ENCODE measurements around the gene METTL24. TPM values are rescaled to one million over a fixed set of nuclear protein-coding genes. Genes with fewer than 3 reads are reported as not detected.

METTL24 gene
- total RNA-seq, 4 donors from 2014 or later = not detected

GRCh38 chr6:110331816-110332215 lies 26.3 kb downstream of the METTL24 start:
- TF ChIP-seq CTCF (IDR thresholded peaks at IDR 0.05 in 4 of 5, conservative IDR thresholded peaks at IDR 0.05 in 1 of 5) (no peak), POLR2A (IDR thresholded peaks at IDR 0.05) (no peak)
- no peak overlapping the region for H3K4me3 ChIP-seq
- no peak overlapping the region for H3K27ac ChIP-seq
- no peaks in the 10 kb centered on the region for H3K9me3 ChIP-seq
- ATAC-seq = no peak
- no peaks in the 10 kb centered on the region for H3K36me3 ChIP-seq
- intact Hi-C loops (cut with DNase I; ENCODE audit: low total_unique reads) = no loop called here
- in situ Hi-C loops (cut with MboI; ENCODE audit: low sequenced_read_pairs in 4 of 4) = no loop called here
- no peaks in the 10 kb centered on the region for H3K4me1 ChIP-seq
- no peak for DNase-seq
- no peaks in the 10 kb centered on the region for H3K27me3 ChIP-seq

- Histone ChIP-seq H3K27me3 (no peaks in the 10 kb centered on the region), H3K27ac (no peak overlapping the region), H3K9me3 (no peaks in the 10 kb centered on the region), H3K4me3 (no peak overlapping the region), H3K4me1 (no peaks in the 10 kb centered on the region), H3K36me3 (no peaks in the 10 kb centered on the region)
- intact Hi-C loops (cut with DNase I; ENCODE audit: low total_unique reads) (no loop called here), in situ Hi-C loops (cut with MboI; ENCODE audit: low sequenced_read_pairs in 4 of 4) (no loop called here)
- ATAC-seq (no peak), DNase-seq (no peak)
- TF ChIP-seq POLR2A (IDR thresholded peaks at IDR 0.05) (no peak), CTCF (IDR thresholded peaks at IDR 0.05 in 4 of 5, conservative IDR thresholded peaks at IDR 0.05 in 1 of 5) (no peak)
These were observed 26.8 kb downstream of the METTL24 start for GRCh38 chr6:110331390-110331789.

- Histone ChIP-seq H3K36me3 (no peaks in the 10 kb centered on the region), H3K9me3 (no peaks in the 10 kb centered on the region), H3K4me1 (no peaks in the 10 kb centered on the region), H3K27me3 (no peaks in the 10 kb centered on the region), H3K27ac (no peak overlapping the region), H3K4me3 (peak overlapping the region in 1 of 4 donors; percentile 1)
- no peak for ATAC-seq
- no peak for DNase-seq
- TF ChIP-seq CTCF (IDR thresholded peaks at IDR 0.05 in 4 of 5, conservative IDR thresholded peaks at IDR 0.05 in 1 of 5) (no peak), POLR2A (IDR thresholded peaks at IDR 0.05) (no peak)
- intact Hi-C loops (cut with DNase I; ENCODE audit: low total_unique reads) (no loop called here), in situ Hi-C loops (cut with MboI; ENCODE audit: low sequenced_read_pairs in 4 of 4) (no loop called here)
These were observed 28.3 kb downstream of the METTL24 start for GRCh38 chr6:110329714-110330436.

GRCh38 chr6:110329348-110329713 lies 28.8 kb downstream of the METTL24 start:
- Histone ChIP-seq H3K36me3 (no peaks in the 10 kb centered on the region), H3K27ac (no peak overlapping the region), H3K27me3 (no peaks in the 10 kb centered on the region), H3K4me3 (no peak overlapping the region), H3K9me3 (no peaks in the 10 kb centered on the region), H3K4me1 (no peaks in the 10 kb centered on the region)
- in situ Hi-C loops (cut with MboI; ENCODE audit: low sequenced_read_pairs in 4 of 4) = no loop called here
- DNase-seq (no peak), ATAC-seq (no peak)
- TF ChIP-seq POLR2A (IDR thresholded peaks at IDR 0.05) = no peak
- intact Hi-C loops (cut with DNase I; ENCODE audit: low total_unique reads) = no loop called here

- TF ChIP-seq POLR2A (IDR thresholded peaks at IDR 0.05) (no peak), CTCF (IDR thresholded peaks at IDR 0.05 in 4 of 5, conservative IDR thresholded peaks at IDR 0.05 in 1 of 5) (no peak)
- ATAC-seq (no peak), DNase-seq (no peak)
- H3K4me3 ChIP-seq = no peak overlapping the region
- H3K4me1 ChIP-seq = no peaks in the 10 kb centered on the region
- in situ Hi-C loops (cut with MboI; ENCODE audit: low sequenced_read_pairs in 4 of 4) (no loop called here), intact Hi-C loops (cut with DNase I; ENCODE audit: low total_unique reads) (no loop called here)
- no peaks in the 10 kb centered on the region for H3K27me3 ChIP-seq
- no peaks in the 10 kb centered on the region for H3K9me3 ChIP-seq
- H3K27ac ChIP-seq = no peak overlapping the region
- H3K36me3 ChIP-seq = no peaks in the 10 kb centered on the region
These were observed 29.9 kb downstream of the METTL24 start for GRCh38 chr6:110328259-110328658.
